Stimulated activated naive CD8-positive, alpha-beta T cell treated with anti-CD3 and anti-CD28 coated beads, Interleukin-15, amount 100 ng/mL, for 72 hours (primary cell): Measurements from ENCODE around the gene FOXP1.

Experiments used
- ATAC-seq: fragments of 150-1000 bp; cut with Tn5 transposase; 2 replicates; pipeline ENCODE4 v1.10.0; 2021; ENCODE audit warnings: mild to moderate bottlenecking, moderate library complexity
- DNase-seq, 2 donors: peaks; one replicate each; pipeline ENCODE4 v3.0.0; 2021 to 2022
- H3K27ac Mint-ChIP-seq, 2 donors: one replicate each; pipeline ENCODE4 v1.8.0; 2022; ENCODE audit warnings: mild to moderate bottlenecking in 2 of 2, mixed read lengths in 2 of 2, moderate library complexity in 2 of 2
- H3K27me3 Mint-ChIP-seq: one replicate; pipeline ENCODE4 v1.8.0; 2022; ENCODE audit warnings: mixed read lengths
- H3K4me1 Mint-ChIP-seq: one replicate; pipeline ENCODE4 v1.8.0; 2022; ENCODE audit warnings: mild to moderate bottlenecking, mixed read lengths
- H3K4me3 Mint-ChIP-seq, 2 donors: one replicate each; pipeline ENCODE4 v1.8.0; 2022; ENCODE audit warnings: mild to moderate bottlenecking in 2 of 2, mixed read lengths in 2 of 2, moderate library complexity in 1 of 2
- H3K9me3 Mint-ChIP-seq, 2 donors: one replicate each; pipeline ENCODE4 v1.8.0; 2022; ENCODE audit warnings: mixed read lengths in 2 of 2

The FOXP1 gene

GRCh38 chr3:71244153-71244825 is 339.2 kb downstream of the FOXP1 start:
- no peak for ATAC-seq
- Mint-ChIP-seq H3K27ac (peak overlapping the region in 1 of 2 donors; percentile 72), H3K4me1 (peaks cover 95% of the 10 kb centered on the region), H3K4me3 (no peak overlapping the region), H3K9me3 (no peaks in the 10 kb centered on the region), H3K27me3 (no peaks in the 10 kb centered on the region)
- DNase-seq: no peak

GRCh38 chr3:71243229-71243628 is 340.3 kb downstream of the FOXP1 start:
- Mint-ChIP-seq H3K9me3 (no peaks in the 10 kb centered on the region), H3K4me1 (peaks cover 91% of the 10 kb centered on the region), H3K27me3 (no peaks in the 10 kb centered on the region), H3K27ac (no peak overlapping the region), H3K4me3 (no peak overlapping the region)
- ATAC-seq (no peak), DNase-seq (no peak)

GRCh38 chr3:71241981-71242560 is 341.5 kb downstream of the FOXP1 start:
- ATAC-seq (no peak), DNase-seq (no peak)
- no peak overlapping the region for H3K27ac Mint-ChIP-seq
- H3K27me3 Mint-ChIP-seq: no peaks in the 10 kb centered on the region
- peaks cover 91% of the 10 kb centered on the region for H3K4me1 Mint-ChIP-seq
- H3K4me3 Mint-ChIP-seq: no peak overlapping the region
- no peaks in the 10 kb centered on the region for H3K9me3 Mint-ChIP-seq

- ATAC-seq (no peak), DNase-seq (no peak)
- Mint-ChIP-seq H3K27ac (no peak overlapping the region), H3K27me3 (no peaks in the 10 kb centered on the region), H3K4me1 (peaks cover 89% of the 10 kb centered on the region), H3K4me3 (no peak overlapping the region), H3K9me3 (no peaks in the 10 kb centered on the region)
These were observed 342.2 kb downstream of the FOXP1 start for GRCh38 chr3:71241246-71241901.

- Mint-ChIP-seq H3K27ac (peak overlapping the region in 1 of 2 donors; percentile 62), H3K27me3 (no peaks in the 10 kb centered on the region), H3K4me1 (peaks cover 86% of the 10 kb centered on the region), H3K9me3 (no peaks in the 10 kb centered on the region), H3K4me3 (peak overlapping the region in 1 of 2 donors; percentile 50)
- DNase-seq (no peak), ATAC-seq (no peak)
These were observed 343.5 kb downstream of the FOXP1 start for GRCh38 chr3:71240034-71240433.

- Mint-ChIP-seq H3K27me3 (no peaks in the 10 kb centered on the region), H3K4me1 (peaks cover 86% of the 10 kb centered on the region), H3K27ac (no peak overlapping the region), H3K4me3 (no peak overlapping the region), H3K9me3 (no peaks in the 10 kb centered on the region)
- ATAC-seq (no peak), DNase-seq (no peak)
These were observed 345.2 kb downstream of the FOXP1 start for GRCh38 chr3:71238355-71238757.

GRCh38 chr3:71237672-71238071 is 345.9 kb downstream of the FOXP1 start:
- H3K4me1 Mint-ChIP-seq: peaks cover 86% of the 10 kb centered on the region
- ATAC-seq: no peak
- H3K4me3 Mint-ChIP-seq: no peak overlapping the region
- no peaks in the 10 kb centered on the region for H3K9me3 Mint-ChIP-seq
- no peak overlapping the region for H3K27ac Mint-ChIP-seq
- H3K27me3 Mint-ChIP-seq: no peaks in the 10 kb centered on the region
- no peak for DNase-seq

- Mint-ChIP-seq H3K27ac (no peak overlapping the region), H3K27me3 (no peaks in the 10 kb centered on the region), H3K4me3 (no peak overlapping the region), H3K9me3 (no peaks in the 10 kb centered on the region), H3K4me1 (peaks cover 88% of the 10 kb centered on the region)
- no peak for ATAC-seq
- no peak for DNase-seq
These were observed 347.7 kb downstream of the FOXP1 start for GRCh38 chr3:71235846-71236245.

GRCh38 chr3:71232895-71233294 is 350.6 kb downstream of the FOXP1 start:
- Mint-ChIP-seq H3K27me3 (no peaks in the 10 kb centered on the region), H3K27ac (peak overlapping the region; percentile 9 to 93), H3K9me3 (no peaks in the 10 kb centered on the region), H3K4me1 (peaks cover 94% of the 10 kb centered on the region), H3K4me3 (peak overlapping the region; percentile 42 to 56)
- peak; percentile 55 for ATAC-seq
- DNase-seq: no peak

- peaks cover 94% of the 10 kb centered on the region for H3K4me1 Mint-ChIP-seq
- ATAC-seq: peak; percentile 73
These were observed 351.3 kb downstream of the FOXP1 start for GRCh38 chr3:71232175-71232679.

GRCh38 chr3:71231680-71232079 is 351.8 kb downstream of the FOXP1 start:
- Mint-ChIP-seq H3K4me1 (peaks cover 96% of the 10 kb centered on the region), H3K4me3 (peak overlapping the region; percentile 6 to 39), H3K27ac (peak overlapping the region in 1 of 2 donors; percentile 84), H3K27me3 (no peaks in the 10 kb centered on the region), H3K9me3 (no peaks in the 10 kb centered on the region)
- DNase-seq: no peak
- ATAC-seq: no peak

More at GRCh38 chr3:71232175-71232679, 351.3 kb downstream of the FOXP1 start:
- no peaks in the 10 kb centered on the region for H3K9me3 Mint-ChIP-seq
- DNase-seq: no peak
- H3K27ac Mint-ChIP-seq: peak overlapping the region; percentile 35 to 84
- H3K4me3 Mint-ChIP-seq: peak overlapping the region; percentile 27 to 39
- H3K27me3 Mint-ChIP-seq: no peaks in the 10 kb centered on the region

- DNase-seq (no peak), ATAC-seq (no peak)
- Mint-ChIP-seq H3K4me1 (peaks cover 98% of the 10 kb centered on the region), H3K27ac (peak overlapping the region in 1 of 2 donors; percentile 22), H3K27me3 (no peaks in the 10 kb centered on the region), H3K9me3 (no peaks in the 10 kb centered on the region), H3K4me3 (peak overlapping the region; percentile 32 to 62)
These were observed 353.4 kb downstream of the FOXP1 start for GRCh38 chr3:71229905-71230657.

GRCh38 chr3:71228156-71228866 is 355.2 kb downstream of the FOXP1 start:
- Mint-ChIP-seq H3K27ac (peak overlapping the region in 1 of 2 donors; percentile 19), H3K4me3 (peak overlapping the region; percentile 36 to 80), H3K9me3 (no peaks in the 10 kb centered on the region), H3K4me1 (peaks cover 97% of the 10 kb centered on the region), H3K27me3 (no peaks in the 10 kb centered on the region)
- DNase-seq (no peak), ATAC-seq (no peak)

- Mint-ChIP-seq H3K4me1 (peaks cover 97% of the 10 kb centered on the region), H3K4me3 (peak overlapping the region; percentile 80 to 82), H3K27me3 (no peaks in the 10 kb centered on the region), H3K27ac (peak overlapping the region; percentile 92 to 96), H3K9me3 (peaks cover 0 to 5% of the 10 kb centered on the region in 2 donors)
- DNase-seq (no peak), ATAC-seq (peak; percentile 31)
These were observed 356.3 kb downstream of the FOXP1 start for GRCh38 chr3:71227270-71227661.
